ENCODE measurements around the gene GNPTAB. TPM values are rescaled to one million over a fixed set of nuclear protein-coding genes. Genes with fewer than 3 reads are reported as not detected.
A peak's percentile ranks its signal among the peaks of the same experiment; 100 is the strongest.

Gene GNPTAB
- total and polyA plus RNA-seq, 2 of the 13 experiments (the other 11 are each of a cell fraction or from before 2014, with no cell fraction given) = 13.6 to 19.4 TPM

DNA sequence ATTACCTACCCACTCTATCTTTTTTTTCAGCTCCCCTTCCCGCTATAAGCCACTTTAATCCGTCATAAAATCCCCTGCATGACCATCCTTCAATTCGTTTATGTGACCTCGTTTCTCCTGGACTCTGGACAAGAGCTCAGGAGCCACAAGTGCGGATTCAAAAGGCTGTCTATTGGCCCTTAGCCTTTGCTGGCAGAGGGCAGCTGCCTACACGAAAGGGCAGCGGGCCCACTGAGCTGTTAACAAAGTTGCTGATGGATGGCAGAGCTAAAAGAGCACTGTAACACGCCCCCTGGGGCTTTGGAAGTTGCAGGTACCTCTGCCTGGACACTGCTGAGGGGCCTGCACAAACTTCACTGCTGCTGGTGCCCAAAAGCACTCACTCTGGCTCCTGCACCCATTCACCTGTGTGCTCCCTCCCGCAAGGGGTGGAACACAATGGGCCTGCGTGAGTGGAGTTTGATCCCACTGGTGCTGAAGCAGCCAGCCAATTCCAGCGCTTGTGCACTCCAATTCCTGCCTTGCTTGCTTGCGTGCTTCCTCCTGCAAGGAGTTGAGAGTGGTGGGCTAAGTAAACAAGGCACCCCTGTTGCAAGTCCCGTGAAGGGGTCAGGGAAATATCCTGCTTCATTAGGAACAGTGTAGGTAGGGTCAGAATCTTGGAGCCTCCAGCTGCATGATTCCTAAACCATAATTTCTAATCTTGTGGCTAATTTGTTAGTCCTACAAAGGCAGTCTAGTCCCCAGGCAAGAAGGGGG lies 36.0 kb upstream of the GNPTAB start (continued):
- TF ChIP-seq MAZ (IDR thresholded peaks at IDR 0.05; ENCODE audit: borderline replicate concordance, low read depth, low read length) = no peak
- 0 out of 2 replicates have a peak, but pooled peaks have one; percentile 28 for TF ChIP-seq MAZ (CRISPR knock-in tag; IDR thresholded peaks at IDR 0.05; ENCODE audit: low read depth)
- no peak for TF ChIP-seq AGO2 (optimal IDR thresholded peaks at IDR 0.05; ENCODE audit: low read depth, low read length)
- TF ChIP-seq, protein P1, sequence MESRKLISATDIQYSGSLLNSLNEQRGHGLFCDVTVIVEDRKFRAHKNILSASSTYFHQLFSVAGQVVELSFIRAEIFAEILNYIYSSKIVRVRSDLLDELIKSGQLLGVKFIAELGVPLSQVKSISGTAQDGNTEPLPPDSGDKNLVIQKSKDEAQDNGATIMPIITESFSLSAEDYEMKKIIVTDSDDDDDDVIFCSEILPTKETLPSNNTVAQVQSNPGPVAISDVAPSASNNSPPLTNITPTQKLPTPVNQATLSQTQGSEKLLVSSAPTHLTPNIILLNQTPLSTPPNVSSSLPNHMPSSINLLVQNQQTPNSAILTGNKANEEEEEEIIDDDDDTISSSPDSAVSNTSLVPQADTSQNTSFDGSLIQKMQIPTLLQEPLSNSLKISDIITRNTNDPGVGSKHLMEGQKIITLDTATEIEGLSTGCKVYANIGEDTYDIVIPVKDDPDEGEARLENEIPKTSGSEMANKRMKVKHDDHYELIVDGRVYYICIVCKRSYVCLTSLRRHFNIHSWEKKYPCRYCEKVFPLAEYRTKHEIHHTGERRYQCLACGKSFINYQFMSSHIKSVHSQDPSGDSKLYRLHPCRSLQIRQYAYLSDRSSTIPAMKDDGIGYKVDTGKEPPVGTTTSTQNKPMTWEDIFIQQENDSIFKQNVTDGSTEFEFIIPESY (CRISPR knock-in tag; IDR thresholded peaks at IDR 0.05) = no peak
- TF ChIP-seq YEATS2 (CRISPR knock-in tag; IDR thresholded peaks at IDR 0.05; ENCODE audit: borderline replicate concordance) = no peak
- TF ChIP-seq, protein P2, sequence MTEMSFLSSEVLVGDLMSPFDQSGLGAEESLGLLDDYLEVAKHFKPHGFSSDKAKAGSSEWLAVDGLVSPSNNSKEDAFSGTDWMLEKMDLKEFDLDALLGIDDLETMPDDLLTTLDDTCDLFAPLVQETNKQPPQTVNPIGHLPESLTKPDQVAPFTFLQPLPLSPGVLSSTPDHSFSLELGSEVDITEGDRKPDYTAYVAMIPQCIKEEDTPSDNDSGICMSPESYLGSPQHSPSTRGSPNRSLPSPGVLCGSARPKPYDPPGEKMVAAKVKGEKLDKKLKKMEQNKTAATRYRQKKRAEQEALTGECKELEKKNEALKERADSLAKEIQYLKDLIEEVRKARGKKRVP (CRISPR knock-in tag; IDR thresholded peaks at IDR 0.05) = no peak
- TF ChIP-seq REPIN1 (CRISPR knock-in tag; IDR thresholded peaks at IDR 0.05; ENCODE audit: borderline replicate concordance, low read depth) = 0 out of 2 replicates have a peak, but pooled peaks have one; percentile 15
- no peak for TF ChIP-seq NONO (IDR thresholded peaks at IDR 0.05)
- TF ChIP-seq NONO (CRISPR knock-in tag; conservative IDR thresholded peaks at IDR 0.05) = no peak
- TF ChIP-seq, protein P3, sequence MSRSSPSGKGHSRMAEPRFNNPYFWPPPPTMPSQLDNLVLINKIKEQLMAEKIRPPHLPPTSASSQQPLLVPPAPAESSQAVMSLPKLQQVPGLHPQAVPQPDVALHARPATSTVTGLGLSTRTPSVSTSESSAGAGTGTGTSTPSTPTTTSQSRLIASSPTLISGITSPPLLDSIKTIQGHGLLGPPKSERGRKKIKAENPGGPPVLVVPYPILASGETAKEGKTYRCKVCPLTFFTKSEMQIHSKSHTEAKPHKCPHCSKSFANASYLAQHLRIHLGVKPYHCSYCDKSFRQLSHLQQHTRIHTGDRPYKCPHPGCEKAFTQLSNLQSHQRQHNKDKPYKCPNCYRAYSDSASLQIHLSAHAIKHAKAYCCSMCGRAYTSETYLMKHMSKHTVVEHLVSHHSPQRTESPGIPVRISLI (CRISPR knock-in tag; IDR thresholded peaks at IDR 0.05; ENCODE audit: borderline replicate concordance) = no peak
- TF ChIP-seq ZBTB7A (CRISPR knock-in tag; IDR thresholded peaks at IDR 0.05) = peak; percentile 95
- TF ChIP-seq HOXD1 (CRISPR knock-in tag; IDR thresholded peaks at IDR 0.05) = no peak
- TF ChIP-seq PHF8 (CRISPR knock-in tag; IDR thresholded peaks at IDR 0.05) = no peak
- TF ChIP-seq, protein P4, sequence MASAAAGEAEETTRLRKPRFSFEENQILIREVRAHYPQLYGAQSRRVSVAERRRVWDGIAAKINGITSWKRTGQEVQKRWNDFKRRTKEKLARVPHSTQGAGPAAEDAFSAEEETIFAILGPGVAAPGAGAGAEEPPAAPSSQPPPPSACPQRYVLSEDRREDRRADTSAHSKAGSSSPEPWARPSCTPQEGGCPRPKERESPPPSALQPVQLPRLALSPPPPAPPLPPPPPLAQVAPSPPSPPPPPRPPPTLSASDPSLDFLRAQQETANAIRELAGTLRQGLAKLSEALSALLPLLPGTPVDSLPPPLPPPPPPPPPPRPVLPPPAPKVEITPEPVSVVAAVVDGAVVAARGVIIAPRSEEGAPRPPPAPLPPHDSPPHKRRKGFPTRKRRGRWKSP (CRISPR knock-in tag; IDR thresholded peaks at IDR 0.05) = no peak
- no peak for TF ChIP-seq EHMT2 (IDR thresholded peaks at IDR 0.05; ENCODE audit: borderline replicate concordance, low read depth, low read length)
- TF ChIP-seq PAWR (CRISPR knock-in tag; IDR thresholded peaks at IDR 0.05; ENCODE audit: borderline replicate concordance) = no peak
- TF ChIP-seq, protein P5, sequence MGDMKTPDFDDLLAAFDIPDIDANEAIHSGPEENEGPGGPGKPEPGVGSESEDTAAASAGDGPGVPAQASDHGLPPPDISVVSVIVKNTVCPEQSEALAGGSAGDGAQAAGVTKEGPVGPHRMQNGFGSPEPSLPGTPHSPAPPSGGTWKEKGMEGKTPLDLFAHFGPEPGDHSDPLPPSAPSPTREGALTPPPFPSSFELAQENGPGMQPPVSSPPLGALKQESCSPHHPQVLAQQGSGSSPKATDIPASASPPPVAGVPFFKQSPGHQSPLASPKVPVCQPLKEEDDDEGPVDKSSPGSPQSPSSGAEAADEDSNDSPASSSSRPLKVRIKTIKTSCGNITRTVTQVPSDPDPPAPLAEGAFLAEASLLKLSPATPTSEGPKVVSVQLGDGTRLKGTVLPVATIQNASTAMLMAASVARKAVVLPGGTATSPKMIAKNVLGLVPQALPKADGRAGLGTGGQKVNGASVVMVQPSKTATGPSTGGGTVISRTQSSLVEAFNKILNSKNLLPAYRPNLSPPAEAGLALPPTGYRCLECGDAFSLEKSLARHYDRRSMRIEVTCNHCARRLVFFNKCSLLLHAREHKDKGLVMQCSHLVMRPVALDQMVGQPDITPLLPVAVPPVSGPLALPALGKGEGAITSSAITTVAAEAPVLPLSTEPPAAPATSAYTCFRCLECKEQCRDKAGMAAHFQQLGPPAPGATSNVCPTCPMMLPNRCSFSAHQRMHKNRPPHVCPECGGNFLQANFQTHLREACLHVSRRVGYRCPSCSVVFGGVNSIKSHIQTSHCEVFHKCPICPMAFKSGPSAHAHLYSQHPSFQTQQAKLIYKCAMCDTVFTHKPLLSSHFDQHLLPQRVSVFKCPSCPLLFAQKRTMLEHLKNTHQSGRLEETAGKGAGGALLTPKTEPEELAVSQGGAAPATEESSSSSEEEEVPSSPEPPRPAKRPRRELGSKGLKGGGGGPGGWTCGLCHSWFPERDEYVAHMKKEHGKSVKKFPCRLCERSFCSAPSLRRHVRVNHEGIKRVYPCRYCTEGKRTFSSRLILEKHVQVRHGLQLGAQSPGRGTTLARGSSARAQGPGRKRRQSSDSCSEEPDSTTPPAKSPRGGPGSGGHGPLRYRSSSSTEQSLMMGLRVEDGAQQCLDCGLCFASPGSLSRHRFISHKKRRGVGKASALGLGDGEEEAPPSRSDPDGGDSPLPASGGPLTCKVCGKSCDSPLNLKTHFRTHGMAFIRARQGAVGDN (CRISPR knock-in tag; IDR thresholded peaks at IDR 0.05) = peak; percentile 69
- TF ChIP-seq, protein P6, sequence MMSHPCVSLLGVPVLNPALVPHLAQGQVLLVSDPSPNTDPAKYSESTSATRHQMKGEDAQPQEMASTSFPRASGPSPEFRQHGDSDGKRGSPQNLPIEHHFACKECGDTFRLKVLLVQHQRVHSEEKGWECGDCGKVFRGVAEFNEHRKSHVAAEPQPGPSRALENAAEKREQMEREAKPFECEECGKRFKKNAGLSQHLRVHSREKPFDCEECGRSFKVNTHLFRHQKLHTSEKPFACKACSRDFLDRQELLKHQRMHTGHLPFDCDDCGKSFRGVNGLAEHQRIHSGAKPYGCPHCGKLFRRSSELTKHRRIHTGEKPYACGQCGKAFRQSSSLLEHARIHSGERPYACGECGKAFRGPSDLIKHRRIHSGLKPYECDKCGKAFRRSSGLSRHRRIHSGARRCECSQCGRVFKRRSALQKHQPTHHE (CRISPR knock-in tag; IDR thresholded peaks at IDR 0.05; ENCODE audit: borderline replicate concordance) = no peak
